NCI-H2081 (cell line): Measurements from ENCODE around the gene PEX26.
"Not testable (repeated sequence)": the region's sequence is repeated elsewhere in the genome, so short reads cannot be mapped to it uniquely, and the experiment has no call there.

Experiments
- DNase-seq, 2 experiments: peaks; one replicate each; lab custom pipeline; 2025; lab: John Stamatoyannopoulos, UW

The PEX26 gene

DNA sequence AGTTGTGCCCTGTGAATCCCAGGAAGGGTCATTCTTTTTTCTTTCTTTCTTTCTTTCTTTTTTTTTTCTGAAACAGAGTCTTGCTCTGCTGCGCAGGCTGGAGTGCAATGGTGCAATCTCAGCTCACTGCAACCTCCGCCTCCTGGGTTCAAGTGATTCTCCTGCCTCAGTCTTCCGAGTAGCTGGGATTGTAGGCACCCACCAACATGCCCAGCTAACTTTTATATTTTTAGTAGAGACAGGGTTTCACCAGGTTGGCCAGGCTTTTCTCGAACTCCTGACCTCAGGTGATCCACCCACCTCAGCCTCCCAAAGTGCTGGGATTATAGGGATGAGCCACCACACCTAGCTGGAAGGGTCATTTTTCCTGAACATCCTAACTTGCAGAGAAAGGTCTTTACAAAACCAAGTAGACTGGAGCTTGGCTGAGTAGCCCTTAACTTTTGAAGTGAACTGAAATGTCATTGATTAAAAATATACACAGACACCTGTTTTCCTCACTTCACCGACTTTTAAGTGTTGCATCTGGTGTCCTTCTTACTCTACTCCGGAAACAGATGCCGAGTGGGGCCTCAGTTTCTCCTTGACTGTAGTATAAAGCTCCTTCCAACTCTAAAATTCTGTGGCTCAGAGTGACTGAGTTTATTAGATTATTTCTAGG, 6.4 kb upstream of the PEX26 start:
- not testable (repeated sequence) for DNase-seq

DNA sequence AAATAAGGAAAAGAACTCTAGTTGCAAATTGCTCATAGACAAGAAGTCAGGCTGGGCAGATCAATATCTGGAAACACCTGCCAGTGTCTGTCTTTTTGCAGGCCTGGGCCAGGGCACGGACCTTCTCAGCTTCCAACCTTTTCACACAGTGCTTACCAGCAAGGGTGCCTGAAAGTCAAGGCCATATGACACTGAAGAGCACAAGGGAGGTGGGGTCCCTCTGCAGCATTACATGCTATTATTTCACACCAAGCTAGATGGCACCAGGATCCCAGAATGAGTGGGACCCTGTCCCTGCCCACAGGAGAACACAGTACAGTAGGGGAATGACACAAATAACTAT, 5.9 kb upstream of the PEX26 start:
- DNase-seq: no peak

DNA sequence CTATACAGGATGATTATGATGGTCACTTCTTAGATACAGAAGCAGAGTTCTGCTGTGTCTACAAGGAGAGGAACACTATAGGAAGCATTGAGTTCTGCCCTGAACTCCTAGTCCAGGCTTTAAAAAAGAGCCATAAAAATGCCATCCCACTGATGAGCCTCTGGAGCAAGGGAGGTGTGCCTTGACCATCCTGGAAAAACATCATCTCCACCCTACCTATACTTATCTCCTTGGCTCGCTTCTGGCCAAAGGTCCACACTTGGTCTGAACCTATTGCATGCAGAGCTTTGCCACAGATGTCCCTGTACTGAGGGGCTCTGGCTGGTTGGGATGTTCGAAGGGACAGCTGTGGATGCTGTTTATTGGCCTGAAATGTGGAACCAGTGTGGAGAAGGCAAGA, 4.3 kb upstream of the PEX26 start:
- DNase-seq: no peak

DNA sequence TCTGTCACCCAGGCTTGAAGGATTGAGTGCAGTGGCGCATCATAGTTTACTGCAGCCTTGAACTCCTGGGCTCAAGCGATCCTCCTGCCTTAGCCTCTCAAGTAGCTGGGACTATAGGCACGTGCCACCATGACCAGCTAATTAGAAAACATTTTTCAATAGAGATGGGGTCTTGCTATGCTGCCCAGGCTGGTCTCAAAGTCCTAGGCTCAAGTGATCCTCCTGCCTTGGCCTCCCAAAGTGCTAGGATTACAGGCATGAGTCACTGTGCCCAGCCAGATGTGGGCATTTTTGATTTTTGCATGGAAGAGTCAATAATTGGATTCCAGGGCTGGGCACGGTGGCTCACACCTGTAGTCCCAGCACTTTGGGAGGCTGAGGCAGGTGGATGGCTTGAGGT, 3.9 kb upstream of the PEX26 start:
- not testable (repeated sequence) for DNase-seq

DNA sequence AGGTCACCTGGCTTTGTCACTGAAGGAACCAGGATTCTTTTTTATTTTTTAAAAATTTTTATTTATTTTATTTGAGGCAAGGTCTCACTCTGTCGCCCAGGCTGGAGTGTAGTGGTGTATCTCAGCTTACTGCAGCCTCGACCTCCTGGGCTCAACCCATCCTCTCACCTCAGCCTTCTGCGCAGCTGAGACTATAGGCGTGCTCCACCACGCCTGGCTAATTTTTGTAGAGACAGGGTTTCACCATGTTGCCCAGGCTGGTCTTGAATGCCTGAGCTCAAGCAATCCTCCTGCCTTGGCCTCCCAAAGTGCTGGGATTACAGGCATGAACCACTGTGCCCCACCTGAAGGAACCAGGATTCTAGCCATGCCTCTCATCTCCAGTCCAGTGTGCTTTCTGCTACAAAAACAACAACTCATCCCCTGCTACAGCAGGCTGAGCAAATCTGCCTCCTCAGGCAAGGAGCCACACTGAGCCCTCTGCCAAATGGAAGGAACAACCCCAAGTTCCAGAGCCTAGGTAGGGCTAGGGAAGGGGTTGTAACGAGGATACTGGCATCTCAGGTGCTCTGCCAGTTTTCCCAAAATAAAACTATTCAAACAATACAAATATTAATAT, 2.6 kb upstream of the PEX26 start:
- DNase-seq: no peak

DNA sequence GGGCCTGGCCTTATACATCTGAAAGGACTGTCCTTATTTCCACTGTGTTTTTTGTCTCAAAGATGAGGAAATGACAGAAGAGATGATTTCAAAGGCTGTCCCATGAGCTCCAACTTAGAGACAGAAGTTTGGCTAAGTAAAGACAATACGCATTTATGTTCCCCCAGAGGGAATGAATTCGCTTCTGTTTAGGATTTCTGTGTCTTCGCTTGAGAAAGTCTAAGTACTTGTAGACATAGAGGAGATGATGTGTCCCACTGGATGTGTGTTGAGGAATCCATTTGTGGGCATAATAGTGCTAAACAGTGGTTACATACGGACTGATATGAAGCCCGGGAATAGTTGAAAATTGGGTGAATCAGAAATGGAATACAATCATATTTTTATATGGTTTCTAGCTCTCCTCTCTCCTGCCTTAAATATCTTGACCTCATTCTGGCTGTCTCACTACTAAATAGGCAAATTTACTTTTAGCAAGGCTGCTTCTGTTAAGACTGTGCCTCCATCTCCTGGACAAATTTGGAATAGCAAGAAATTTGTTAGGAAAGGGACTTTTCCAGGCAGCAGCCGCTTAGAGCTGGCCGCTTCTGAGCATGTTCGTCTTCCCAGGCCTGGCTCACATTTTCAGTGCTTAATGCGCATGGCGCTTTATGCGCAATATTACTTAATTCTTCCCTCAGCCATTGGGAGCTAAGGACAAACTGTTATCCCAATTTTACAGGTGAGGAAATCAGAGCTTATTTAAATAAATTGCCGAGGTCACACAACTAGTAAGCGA, 1.9 kb upstream of the PEX26 start:
- peak; percentile 85 for DNase-seq

DNA sequence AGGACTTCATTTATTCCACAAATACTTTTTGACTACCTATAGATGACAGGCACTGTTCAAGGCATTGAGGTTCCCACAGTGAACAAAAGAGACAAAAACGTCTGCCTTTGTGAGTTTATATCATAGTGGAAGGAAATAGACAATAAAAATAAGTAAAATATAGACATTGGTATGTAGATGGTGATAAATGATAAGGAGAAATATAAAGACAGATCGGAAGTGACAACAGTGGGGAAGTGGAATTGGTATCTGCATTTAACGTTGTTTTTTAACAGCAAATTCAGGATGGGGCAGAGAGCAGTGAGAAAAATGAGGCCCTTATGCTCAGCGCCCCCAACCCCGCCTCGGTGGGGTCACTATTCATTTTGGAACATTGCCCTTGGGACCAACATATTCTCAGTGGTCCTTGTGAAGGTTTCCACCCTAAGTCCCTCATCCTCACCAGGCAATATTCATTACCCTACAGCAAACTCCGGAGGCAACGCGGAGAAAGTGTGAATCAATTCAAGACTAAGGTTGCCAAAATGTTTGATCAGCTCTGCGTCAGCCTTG, 627 bp upstream of the PEX26 start:
- DNase-seq: no peak

DNA sequence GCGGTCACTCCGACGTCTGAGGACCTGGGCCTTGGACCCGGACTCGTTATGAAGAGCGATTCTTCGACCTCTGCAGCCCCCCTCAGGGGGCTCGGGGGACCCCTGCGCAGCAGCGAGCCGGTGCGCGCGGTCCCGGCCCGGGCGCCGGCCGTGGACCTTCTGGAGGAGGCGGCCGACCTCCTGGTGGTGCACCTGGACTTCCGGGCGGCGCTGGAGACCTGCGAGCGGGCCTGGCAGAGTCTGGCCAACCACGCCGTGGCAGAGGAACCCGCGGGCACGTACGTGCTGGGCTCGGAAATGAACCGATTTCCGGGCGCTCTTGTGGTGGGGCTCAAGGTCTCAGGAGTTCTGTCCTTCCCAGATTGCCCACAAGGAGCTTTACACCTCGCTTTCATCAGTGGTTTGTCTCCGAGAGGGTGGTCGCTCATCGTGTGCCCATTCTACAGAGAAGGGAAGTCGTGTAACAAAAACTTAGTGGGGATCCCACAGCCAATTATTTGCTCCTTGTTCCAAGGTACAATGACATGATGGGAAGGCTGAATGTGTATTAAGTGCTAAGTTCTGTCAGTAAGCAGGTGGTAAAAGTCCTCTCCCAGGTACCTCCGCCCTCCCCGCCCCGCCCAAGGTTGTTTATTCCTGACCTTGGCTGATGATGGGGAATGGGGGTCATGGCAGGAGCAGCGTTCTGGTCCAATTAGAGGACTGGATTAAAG, 695 bp downstream of the PEX26 start:
- peak; percentile 43 to 53 for DNase-seq

DNA sequence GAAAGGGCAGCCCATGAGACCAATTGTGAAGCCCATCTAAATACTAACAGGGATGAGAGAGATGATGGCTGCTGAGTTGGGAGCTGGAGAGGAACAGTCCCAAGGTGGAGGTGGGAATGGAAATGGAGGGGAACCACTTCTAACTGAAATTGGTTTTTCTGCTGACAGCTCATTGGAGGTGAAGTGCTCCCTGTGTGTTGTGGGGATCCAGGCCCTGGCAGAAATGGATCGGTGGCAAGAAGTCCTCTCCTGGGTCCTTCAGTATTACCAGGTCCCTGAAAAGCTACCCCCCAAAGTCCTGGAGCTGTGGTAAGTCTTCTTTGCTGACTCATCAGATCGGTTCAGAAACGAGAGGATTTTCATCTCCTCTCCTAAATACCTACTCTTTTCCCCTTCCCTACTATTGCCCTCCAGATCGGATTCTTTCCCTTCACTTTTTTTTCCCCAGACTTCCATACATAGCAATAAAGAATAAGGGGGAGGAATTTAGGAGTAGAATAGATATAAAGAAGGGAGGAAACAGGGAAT, 2.0 kb downstream of the PEX26 start:
- no peak for DNase-seq

DNA sequence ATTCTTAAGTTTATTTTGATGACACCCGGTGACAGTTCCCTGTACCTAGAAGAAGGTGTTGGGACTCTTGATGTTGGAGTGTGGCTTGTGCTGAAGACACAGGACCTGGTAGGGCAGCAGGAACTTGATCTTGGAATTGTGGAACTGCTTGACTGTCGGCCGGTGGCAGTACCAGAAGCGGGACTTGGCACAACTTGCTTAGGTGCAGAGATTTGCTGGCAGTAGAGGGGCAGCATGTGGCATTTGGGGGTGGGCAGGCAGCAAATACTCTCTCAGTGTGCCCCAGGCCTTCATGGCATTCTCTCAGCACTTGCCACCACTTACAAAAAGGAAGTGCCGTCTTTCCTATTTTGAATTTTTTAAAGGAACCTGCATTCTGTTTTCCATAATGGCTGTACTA, 3.6 kb downstream of the PEX26 start:
- DNase-seq: no peak

DNA sequence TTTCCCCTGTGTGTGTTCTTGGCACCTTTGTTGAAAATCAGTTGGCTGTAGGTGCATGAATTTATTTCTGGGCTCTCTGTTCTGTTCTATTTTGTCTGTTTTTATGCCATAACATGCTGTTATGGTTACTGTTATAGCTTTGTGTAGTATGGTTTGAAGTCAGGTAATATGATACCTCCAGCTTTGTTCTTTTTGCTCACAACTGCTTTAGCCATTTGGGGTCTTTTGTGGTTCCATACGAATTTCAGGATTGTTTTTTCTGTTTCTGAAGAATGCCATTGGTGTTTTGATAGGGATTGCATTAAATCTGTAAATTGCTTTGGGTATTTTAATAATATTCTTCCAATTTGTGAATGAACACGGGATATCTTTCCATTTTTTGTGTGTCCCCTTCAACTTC, 4.7 kb downstream of the PEX26 start:
- no peak for DNase-seq

DNA sequence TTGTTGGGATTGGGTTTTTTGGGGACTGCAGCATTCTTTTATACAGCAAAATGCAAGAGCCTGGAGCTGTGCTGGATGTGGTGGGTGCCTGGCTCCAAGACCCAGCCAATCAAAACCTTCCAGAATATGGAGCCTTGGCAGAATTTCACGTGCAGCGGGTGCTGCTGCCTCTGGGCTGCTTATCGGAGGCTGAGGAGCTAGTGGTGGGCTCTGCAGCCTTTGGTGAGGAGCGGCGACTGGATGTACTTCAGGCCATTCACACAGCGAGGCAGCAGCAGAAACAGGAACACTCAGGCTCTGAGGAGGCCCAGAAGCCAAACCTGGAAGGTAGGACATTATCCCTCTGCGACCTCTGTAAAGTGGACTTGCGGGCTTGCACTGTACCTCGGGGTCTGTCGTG, 5.6 kb downstream of the PEX26 start:
- no peak for DNase-seq

DNA sequence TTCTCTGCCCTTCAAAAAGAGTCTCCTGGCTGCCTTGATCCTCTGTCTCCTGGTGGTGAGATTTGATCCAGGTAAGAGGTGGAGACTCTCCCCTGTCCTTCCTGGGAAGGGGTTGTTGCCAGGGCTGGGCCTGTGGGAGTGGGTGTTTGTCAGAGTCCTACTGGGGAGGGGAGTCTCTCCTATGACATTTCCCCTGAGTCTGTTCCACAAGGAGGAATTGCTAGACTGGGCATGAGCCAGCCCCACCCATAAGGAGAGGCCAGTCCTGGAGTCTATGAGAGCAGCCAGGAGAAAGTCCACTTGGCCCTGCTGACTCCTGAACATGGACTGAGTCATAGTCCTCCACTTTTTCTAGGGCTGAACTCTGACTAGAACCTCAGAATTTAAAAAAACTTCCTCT, 7.4 kb downstream of the PEX26 start:
- no peak for DNase-seq

DNA sequence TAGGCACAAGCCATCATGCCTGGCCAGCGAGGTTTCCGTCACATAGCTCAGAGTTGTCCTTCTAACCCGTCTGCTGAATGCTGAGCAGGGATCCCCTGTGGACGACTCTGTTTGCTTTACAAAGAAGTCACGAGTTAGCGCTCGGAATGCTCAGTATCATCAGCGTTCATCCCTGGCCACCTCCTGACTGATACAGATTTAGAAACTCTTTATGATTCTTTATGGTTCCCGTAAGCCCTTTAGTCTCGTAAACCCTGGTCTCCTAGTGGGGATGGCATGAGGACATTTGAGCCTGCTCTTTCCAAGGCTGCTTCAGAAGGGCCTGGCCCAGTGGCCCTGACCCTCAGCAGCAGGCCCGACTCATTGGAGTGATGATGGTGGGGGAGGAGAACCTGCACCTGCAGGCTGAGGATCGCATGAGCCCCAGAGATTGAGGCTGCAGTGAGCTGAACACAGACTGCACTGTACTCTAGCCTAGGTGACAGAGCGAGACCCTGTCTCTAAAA, 9.6 kb downstream of the PEX26 start:
- no peak for DNase-seq

DNA sequence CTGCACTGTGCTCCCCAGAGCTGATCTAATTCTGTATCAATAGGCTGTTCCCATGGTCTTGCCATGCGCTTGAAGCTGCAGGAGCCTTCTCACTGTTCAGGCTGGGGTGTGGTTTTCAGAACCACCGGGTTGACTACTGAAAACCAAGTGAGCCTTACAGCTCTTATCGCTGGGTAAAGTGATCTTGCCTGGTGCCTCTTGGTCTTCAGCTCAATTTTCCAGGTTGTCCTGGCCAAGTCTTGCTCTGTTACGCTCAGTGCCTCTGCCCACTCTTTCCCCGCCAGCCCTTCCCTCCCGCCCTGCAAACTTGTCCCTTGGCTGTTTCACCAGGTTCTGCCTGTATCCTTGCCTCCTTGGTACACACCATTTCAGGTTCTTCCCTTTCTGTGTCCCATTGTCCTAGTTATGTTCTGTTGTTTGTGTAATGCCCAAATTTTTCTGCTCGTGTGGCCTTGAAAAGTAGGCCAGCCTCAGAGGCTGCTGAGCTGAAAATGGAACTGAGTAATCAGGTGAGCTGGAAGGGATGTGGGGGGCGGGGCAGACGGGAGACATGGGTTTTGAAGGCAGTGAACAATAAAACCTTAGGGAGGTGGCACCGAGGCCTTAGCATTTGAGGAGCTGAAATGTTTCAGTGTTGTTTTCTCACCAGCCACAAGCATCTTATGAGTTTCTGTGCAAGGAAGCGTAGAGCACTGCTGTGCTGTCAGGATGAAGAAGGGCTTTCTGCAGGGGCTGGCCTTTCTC, 11.2 kb downstream of the PEX26 start:
- no peak for DNase-seq

DNA sequence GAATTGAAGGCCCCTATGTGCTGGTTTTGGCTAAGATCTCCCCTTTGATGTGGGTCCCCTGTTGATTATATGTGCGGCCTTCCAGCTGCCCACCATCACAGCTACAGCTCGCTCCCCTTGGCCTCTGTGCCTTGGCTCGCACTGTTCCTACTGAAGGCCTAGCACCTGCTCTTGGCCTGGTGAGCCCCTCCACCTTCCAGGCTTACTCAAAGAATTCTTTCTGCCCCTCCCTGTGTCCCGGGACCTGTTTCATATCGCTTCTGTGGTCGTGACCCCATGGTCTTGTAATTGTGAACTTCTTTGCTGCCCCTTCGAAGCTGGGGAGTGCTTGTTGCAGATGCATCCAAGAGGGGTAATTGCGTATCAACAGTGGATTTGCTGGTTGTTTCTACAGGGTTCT, 12.5 kb downstream of the PEX26 start:
- DNase-seq: no peak

DNA sequence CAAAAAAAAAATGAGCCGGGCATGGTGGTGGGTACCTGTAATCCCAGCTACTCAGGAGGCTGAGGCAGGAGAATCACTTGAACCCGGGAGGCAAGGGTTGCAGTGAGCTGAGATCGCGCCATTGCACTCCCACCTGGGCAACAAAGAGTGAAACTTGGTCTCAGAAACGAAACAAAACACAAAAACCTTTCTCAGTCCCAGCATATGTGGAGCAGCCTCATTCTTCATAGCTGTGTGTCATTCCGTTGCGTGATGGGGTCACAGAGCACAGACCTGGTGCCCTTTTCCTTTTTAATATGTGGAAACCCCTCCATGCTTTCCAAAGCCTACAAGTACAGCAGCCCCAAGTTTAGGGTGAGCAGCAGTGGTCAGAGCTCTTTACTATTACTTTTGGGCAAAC, 13.7 kb downstream of the PEX26 start:
- no peak for DNase-seq

DNA sequence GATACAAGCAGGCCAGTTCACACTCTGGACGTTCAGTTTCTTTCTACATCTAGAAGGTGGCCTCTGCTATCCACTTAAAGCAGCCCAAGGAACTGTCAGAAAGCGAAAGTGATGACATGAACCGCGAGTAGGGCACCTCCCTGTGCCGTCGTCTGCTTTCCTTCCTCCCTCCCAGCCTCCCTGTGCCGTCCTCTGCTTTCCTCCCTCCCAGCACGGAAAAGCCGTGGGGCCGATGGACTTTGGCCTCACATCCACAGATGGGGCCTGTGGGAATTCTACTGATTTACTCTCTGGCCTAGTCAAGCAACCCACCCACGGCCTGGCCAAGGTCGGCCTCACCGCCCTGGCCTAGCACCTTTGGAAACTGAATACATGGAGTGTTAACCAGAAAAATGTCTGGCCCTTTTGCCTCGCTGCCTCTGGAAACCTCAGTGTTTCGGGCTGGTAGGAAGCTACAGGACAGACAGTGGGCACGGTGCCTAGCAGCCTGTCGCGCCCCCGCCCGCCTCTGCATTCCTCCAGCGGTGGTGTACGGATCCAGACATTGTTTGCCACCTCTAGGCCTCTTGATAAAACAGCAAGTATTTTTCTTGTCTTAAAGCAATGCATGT, 14.2 kb downstream of the PEX26 start:
- DNase-seq: no peak

DNA sequence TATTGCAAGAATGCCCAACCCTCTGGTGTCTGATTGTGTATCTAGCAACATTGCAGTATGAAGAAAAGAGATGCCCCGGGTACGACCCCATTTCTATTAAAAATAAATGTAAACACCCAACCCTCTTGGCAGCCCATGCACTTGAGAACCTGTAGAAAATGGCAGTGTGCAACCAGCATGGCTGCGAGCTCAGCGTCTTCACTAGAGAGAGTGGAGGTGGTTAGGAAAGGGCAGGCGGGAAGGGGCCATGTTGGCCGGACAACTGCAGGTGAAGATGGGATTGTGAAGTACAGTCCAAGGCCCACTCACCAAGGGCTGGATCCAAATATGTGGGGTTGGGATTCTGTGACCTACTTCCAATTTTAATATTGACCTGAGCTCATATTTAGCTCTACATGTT, 15.9 kb downstream of the PEX26 start:
- DNase-seq: no peak

DNA sequence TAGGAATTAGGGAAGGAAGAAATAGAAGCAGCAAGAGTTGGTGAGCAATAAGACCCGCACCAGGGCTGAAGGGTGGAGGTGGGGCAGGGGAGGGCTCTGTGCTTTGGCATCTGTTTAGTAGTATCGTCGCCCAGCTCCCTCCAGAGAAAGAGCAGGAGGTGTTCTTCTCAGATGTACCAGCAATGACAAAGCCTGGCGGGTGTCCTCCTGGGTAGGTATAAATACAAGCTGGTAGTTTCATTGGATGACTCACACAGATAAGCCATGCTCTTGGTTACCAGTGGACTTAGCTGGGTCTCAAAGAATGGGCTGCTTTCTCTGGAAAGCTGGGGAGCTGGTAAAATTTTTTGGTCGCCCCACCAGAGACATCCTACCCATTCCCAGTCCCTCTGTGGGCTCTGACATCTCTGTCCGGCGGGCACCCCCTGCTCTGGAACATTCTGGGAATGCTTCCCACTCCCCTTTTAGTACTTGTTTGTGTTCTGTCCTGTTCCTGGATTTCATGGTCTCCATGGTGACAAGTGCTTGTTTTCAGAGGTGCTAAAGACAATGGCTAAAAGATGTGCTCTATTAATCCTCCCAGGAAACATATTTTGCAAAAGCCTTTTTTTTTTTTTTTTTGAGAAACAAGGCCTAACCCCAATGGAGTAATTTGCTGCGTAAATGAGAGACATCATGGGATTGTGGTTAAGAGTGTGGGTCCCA, 17.5 kb downstream of the PEX26 start:
- no peak for DNase-seq
